Mammary microvascular endothelial cell (primary cell): Measurements from ENCODE around the gene MSH3. TPM values are rescaled to one million over a fixed set of nuclear protein-coding genes. Genes with fewer than 3 reads are reported as not detected.

Source experiments
- total RNA-seq: library from RNA; depleted of rRNA; stranded (reverse); fragments of >200 nt; gene quantifications from 2 replicates; pipeline ENCODE4 v1.2.3, GENCODE V29; 2015

MSH3 gene
- total RNA-seq = 7.6 and 7.9 TPM in 2 replicates

DNA sequence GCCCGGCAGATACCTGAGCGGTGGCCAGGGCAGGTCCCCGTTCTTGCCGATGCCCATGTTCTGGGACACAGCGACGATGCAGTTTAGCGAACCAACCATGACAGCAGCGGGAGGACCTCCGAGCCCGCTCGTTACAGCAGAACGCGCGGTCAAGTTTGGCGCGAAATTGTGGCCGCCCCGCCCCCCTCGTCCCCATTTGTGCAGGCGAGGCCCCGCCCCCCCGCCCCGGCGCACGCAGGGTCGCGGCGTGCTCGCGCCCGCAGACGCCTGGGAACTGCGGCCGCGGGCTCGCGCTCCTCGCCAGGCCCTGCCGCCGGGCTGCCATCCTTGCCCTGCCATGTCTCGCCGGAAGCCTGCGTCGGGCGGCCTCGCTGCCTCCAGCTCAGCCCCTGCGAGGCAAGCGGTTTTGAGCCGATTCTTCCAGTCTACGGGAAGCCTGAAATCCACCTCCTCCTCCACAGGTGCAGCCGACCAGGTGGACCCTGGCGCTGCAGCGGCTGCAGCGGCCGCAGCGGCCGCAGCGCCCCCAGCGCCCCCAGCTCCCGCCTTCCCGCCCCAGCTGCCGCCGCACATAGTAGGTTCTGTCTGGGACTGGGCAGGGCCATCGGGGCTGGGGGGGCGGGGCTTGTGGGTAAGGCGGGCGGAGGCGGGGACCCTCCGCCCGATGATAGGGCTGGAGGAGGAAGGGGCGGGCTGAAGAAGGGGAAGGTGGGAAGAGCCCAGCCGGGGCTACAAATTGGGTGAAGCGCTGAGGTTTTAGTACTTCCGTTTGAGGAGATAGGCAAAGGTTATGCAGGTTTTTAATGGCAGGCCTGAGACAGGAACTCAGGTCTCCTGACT, at the start of gene MSH3, which contains the start of gene DHFR:
Gene MSH3, plus strand, starts transcription at position 262 of the 840 bp plus-strand sequence. Its CDS starts 76 bp downstream, at position 338.
Gene DHFR, minus strand, starts transcription at position 593 of the 840 bp plus-strand sequence. Its CDS starts 494 bp downstream, at position 99.

Other genes starting within 250 kb of the MSH3 start
- 14.7 and 21.6 TPM in 2 replicates for gene ZFYVE16, start 246.6 kb upstream of the MSH3 start, total RNA-seq
- gene FAM151B, start 166.6 kb upstream of the MSH3 start, total RNA-seq = 0.87 and 3.5 TPM in 2 replicates
- not detected in 2 replicates for gene ANKRD34B, start 84.4 kb upstream of the MSH3 start, total RNA-seq
- gene DHFR, start 331 bp downstream of the MSH3 start, total RNA-seq = 53.2 and 58.2 TPM in 2 replicates